Activated B cell treated with CpG ODN at 0.5 μM for 24 hours (primary cell): Measurements from ENCODE around the gene RPS6KB2. TPM values are rescaled to one million over a fixed set of nuclear protein-coding genes. Genes with fewer than 3 reads are reported as not detected.

Source experiments
- ATAC-seq: fragments of 200-7000 bp; cut with Tn5 transposase; one replicate; pipeline ENCODE4 v1.10.0; 2021; ENCODE audit warnings: low read depth, mild to moderate bottlenecking, moderate library complexity
- CTCF ChIA-PET: fragments of 350-600 bp; sonication (Branson Sonifier 250); formaldehyde crosslinking; loops from one replicate; lab custom pipeline; 2021; ENCODE audit warnings: antibody characterized with exemption; lab: Charles Lee
- POLR2A ChIA-PET: fragments of 350-600 bp; sonication (Branson Sonifier 250); formaldehyde crosslinking; loops from one replicate; lab custom pipeline; 2021; ENCODE audit warnings: antibody characterized with exemption; lab: Charles Lee
- DNase-seq: peaks from one replicate; pipeline ENCODE4 v3.0.0; 2022
- H3K27ac Mint-ChIP-seq: one replicate; pipeline ENCODE4 v1.8.0; 2020; ENCODE audit warnings: mixed read lengths
- H3K27me3 Mint-ChIP-seq: one replicate; pipeline ENCODE4 v1.8.0; 2021; ENCODE audit warnings: mixed read lengths
- H3K36me3 Mint-ChIP-seq: one replicate; pipeline ENCODE4 v1.8.0; 2021; ENCODE audit warnings: low read depth, mixed read lengths
- H3K4me1 Mint-ChIP-seq: one replicate; pipeline ENCODE4 v1.8.0; 2021; ENCODE audit warnings: mixed read lengths
- H3K4me3 Mint-ChIP-seq: one replicate; pipeline ENCODE4 v1.8.0; 2020; ENCODE audit warnings: mild to moderate bottlenecking, mixed read lengths
- H3K9me3 Mint-ChIP-seq: one replicate; pipeline ENCODE4 v1.8.0; 2020; ENCODE audit warnings: mixed read lengths
- CTCF ChIP-seq: fragments of 200-600 bp; IDR thresholded peaks from one replicate; pipeline ENCODE4 v1.8.0; 2022; ENCODE audit warnings: antibody characterized with exemption, mild to moderate bottlenecking
- intact Hi-C: fragments of 100-400 bp; cut with micrococcal nuclease; formaldehyde crosslinking; loops from one replicate; pipeline ENCODE4 v1.15.1; 2024
- total RNA-seq: library from RNA; stranded (reverse); gene quantifications from 2 replicates; pipeline ENCODE4 v1.2.3, GENCODE V29; 2022

RPS6KB2 gene
- total RNA-seq, 1 donor from 2014 or later: 74.5 TPM

GRCh38 chr11:67482827-67483798 lies 54.8 kb downstream of the RPS6KB2 start, which contains the start of gene AIP:
TSS of gene AIP (plus strand) at chr11:67483026. CDS start at chr11:67483159, 133 bp downstream.
- no peak for TF ChIP-seq CTCF
- peak; percentile 87 for DNase-seq
- Mint-ChIP-seq H3K36me3 (peaks cover 40% of the 10 kb centered on the region), H3K9me3 (no peaks in the 10 kb centered on the region), H3K27ac (peak within 1 kb of the TSS; percentile 98), H3K4me3 (peak within 1 kb of the TSS; percentile 93), H3K27me3 (no peaks in the 10 kb centered on the region), H3K4me1 (peaks cover 58% of the 10 kb centered on the region)
- CTCF ChIA-PET: interaction anchor here (0.7 to 1.4 kb wide), 2 partner anchors 15 to 46 kb away, joined by 3 read pairs; no protein-coding TSS in a partner anchor
- POLR2A ChIA-PET: interaction anchor here (0.6 to 11.1 kb wide), 31 partner anchors 8 to 243 kb away, joined by 3 to 189 read pairs (median 5); partner anchors contain the start of genes CDK2AP2, CORO1B, GSTP1 and PITPNM1
- ATAC-seq: peak; percentile 85
- intact Hi-C loops: loop anchor here (1.0 to 2.0 kb wide), 6 partner anchors 14 to 130 kb away; partner anchors contain the start of genes POLD4, RPS6KB2 and TMEM134

- peak overlapping the region; percentile 93 for H3K4me3 Mint-ChIP-seq
- ChIA-PET CTCF (interaction anchor here (0.6 to 1.4 kb wide), 2 partner anchors 16 to 142 kb away, joined by 3 to 6 read pairs; no protein-coding TSS in a partner anchor), POLR2A (interaction anchor here (0.6 to 11.1 kb wide), 18 partner anchors 10 to 133 kb away, joined by 3 to 189 read pairs (median 10); partner anchors contain the start of genes CORO1B, GSTP1, POLD4 and PPP1CA)
- ATAC-seq: no peak
- intact Hi-C loops: loop anchor here (1.0 to 2.0 kb wide), 4 partner anchors 48 to 131 kb away; partner anchors contain the start of genes POLD4 and RPS6KB2
- H3K4me1 Mint-ChIP-seq: peaks cover 60% of the 10 kb centered on the region
- H3K27ac Mint-ChIP-seq: peak overlapping the region; percentile 98
- DNase-seq: peak; percentile 34
- no peak for TF ChIP-seq CTCF
- H3K36me3 Mint-ChIP-seq: peaks cover 49% of the 10 kb centered on the region
- H3K27me3 Mint-ChIP-seq: no peaks in the 10 kb centered on the region
- H3K9me3 Mint-ChIP-seq: no peaks in the 10 kb centered on the region
Observed at GRCh38 chr11:67483831-67484665, 55.8 kb downstream of the RPS6KB2 start.

- DNase-seq (peak; percentile 57), ATAC-seq (peak; percentile 35)
- Mint-ChIP-seq H3K27me3 (no peaks in the 10 kb centered on the region), H3K36me3 (peaks cover 55% of the 10 kb centered on the region), H3K4me3 (peak overlapping the region; percentile 93), H3K27ac (peak overlapping the region; percentile 98), H3K9me3 (no peaks in the 10 kb centered on the region), H3K4me1 (peaks cover 60% of the 10 kb centered on the region)
- no peak for TF ChIP-seq CTCF
- intact Hi-C loops: loop anchor here (1.0 kb wide), 1 partner anchor 20 kb away; the partner anchor contains the start of gene PITPNM1
- CTCF ChIA-PET: interaction anchor here (1.5 kb wide), 1 partner anchor 83 kb away, joined by 9 read pairs; the partner anchor contains the start of gene PPP1CA
- POLR2A ChIA-PET: interaction anchor here (0.9 to 11.1 kb wide), 13 partner anchors 16 to 133 kb away, joined by 3 to 189 read pairs (median 15); partner anchors contain the start of genes PITPNM1, POLD4, PPP1CA and PTPRCAP
Observed at GRCh38 chr11:67484847-67485311, 56.6 kb downstream of the RPS6KB2 start.

Other genes starting within 250 kb of the RPS6KB2 start
- 159 and 175 TPM in 2 replicates for gene GRK2, start 162.0 kb upstream of the RPS6KB2 start, total RNA-seq
- gene ANKRD13D, start 139.2 kb upstream of the RPS6KB2 start, total RNA-seq: 97.2 and 116 TPM in 2 replicates
- 5.1 and 7.7 TPM in 2 replicates for gene SSH3, start 125.0 kb upstream of the RPS6KB2 start, total RNA-seq
- 166 and 169 TPM in 2 replicates for gene POLD4, start 74.9 kb upstream of the RPS6KB2 start, total RNA-seq
- gene CLCF1, start 54.9 kb upstream of the RPS6KB2 start, total RNA-seq: 28.2 and 30.7 TPM in 2 replicates
- gene RAD9A, start 36.5 kb upstream of the RPS6KB2 start, total RNA-seq: 30.4 and 35.2 TPM in 2 replicates
- 349 and 354 TPM in 2 replicates for gene PPP1CA, start 26.6 kb upstream of the RPS6KB2 start, total RNA-seq
- gene TBC1D10C, start 24.4 kb upstream of the RPS6KB2 start, total RNA-seq: 158 and 163 TPM in 2 replicates
- 5.7 and 6.3 TPM in 2 replicates for gene CARNS1, start 12.8 kb upstream of the RPS6KB2 start, total RNA-seq
- 328 and 347 TPM in 2 replicates for gene PTPRCAP, start 9.2 kb downstream of the RPS6KB2 start, total RNA-seq
- 34.0 and 39.7 TPM in 2 replicates for gene CORO1B, start 15.0 kb downstream of the RPS6KB2 start, total RNA-seq
- not detected in 2 replicates for gene GPR152, start 24.2 kb downstream of the RPS6KB2 start, total RNA-seq
- gene CABP4, start 26.9 kb downstream of the RPS6KB2 start, total RNA-seq: 2.1 and 3.0 TPM in 2 replicates
- gene TMEM134, start 40.8 kb downstream of the RPS6KB2 start, total RNA-seq: 76.0 and 83.5 TPM in 2 replicates
- gene AIP, start 54.5 kb downstream of the RPS6KB2 start, total RNA-seq: 108 and 114 TPM in 2 replicates
- 103 and 111 TPM in 2 replicates for gene PITPNM1, start 76.9 kb downstream of the RPS6KB2 start, total RNA-seq
- 67.1 and 68.5 TPM in 2 replicates for gene CDK2AP2, start 79.7 kb downstream of the RPS6KB2 start, total RNA-seq
- gene CABP2, start 95.0 kb downstream of the RPS6KB2 start, total RNA-seq: not detected in 2 replicates
- gene GSTP1, start 155.3 kb downstream of the RPS6KB2 start, total RNA-seq: 331 and 362 TPM in 2 replicates
- gene NDUFV1, start 178.4 kb downstream of the RPS6KB2 start, total RNA-seq: 207 and 221 TPM in 2 replicates
- 5.3 and 6.1 TPM in 2 replicates for gene NUDT8, start 201.4 kb downstream of the RPS6KB2 start, total RNA-seq
- gene TBX10, start 211.3 kb downstream of the RPS6KB2 start, total RNA-seq: not detected in 2 replicates
- gene ACY3, start 222.2 kb downstream of the RPS6KB2 start, total RNA-seq: not detected in 2 replicates
- gene ALDH3B2, start 246.1 kb downstream of the RPS6KB2 start, total RNA-seq: not detected in 2 replicates